Measurements from ENCODE around the gene ATP6V0A4.

Gene ATP6V0A4

GRCh38 chr7:138662076-138662990 is 135.7 kb downstream of the ATP6V0A4 start:
- no peaks in the 10 kb centered on the region for H3K36me3 ChIP-seq
- no peak for TF ChIP-seq CTCF (IDR thresholded peaks at IDR 0.05; ENCODE audit: low read depth, low read length)
- no peak overlapping the region for H3K4me3 ChIP-seq (ENCODE audit: low read depth, low read length)
- peaks cover 19% of the 10 kb centered on the region for H3K4me1 ChIP-seq
- DNase-seq: peak; percentile 21
- no peaks in the 10 kb centered on the region for H3K27me3 ChIP-seq
- no peaks in the 10 kb centered on the region for H3K9me3 ChIP-seq

GRCh38 chr7:138661069-138661635 is 136.8 kb downstream of the ATP6V0A4 start:
- H3K9me3 ChIP-seq: no peaks in the 10 kb centered on the region
- DNase-seq: no peak
- H3K4me3 ChIP-seq (ENCODE audit: low read depth, low read length): no peak overlapping the region
- no peaks in the 10 kb centered on the region for H3K27me3 ChIP-seq
- peaks cover 19% of the 10 kb centered on the region for H3K4me1 ChIP-seq
- TF ChIP-seq CTCF (IDR thresholded peaks at IDR 0.05; ENCODE audit: low read depth, low read length): no peak
- H3K36me3 ChIP-seq: no peaks in the 10 kb centered on the region

GRCh38 chr7:138658889-138659288 is 139.1 kb downstream of the ATP6V0A4 start:
- Histone ChIP-seq H3K4me1 (peaks cover 14% of the 10 kb centered on the region), H3K9me3 (no peaks in the 10 kb centered on the region; the same call in 1 of the 2 replicates), H3K36me3 (no peaks in the 10 kb centered on the region), H3K27me3 (no peaks in the 10 kb centered on the region), H3K4me3 (ENCODE audit: low read depth, low read length) (no peak overlapping the region)
- no peak for DNase-seq
- no peak for TF ChIP-seq CTCF (IDR thresholded peaks at IDR 0.05; ENCODE audit: low read depth, low read length)

GRCh38 chr7:138657854-138658386 is 140.1 kb downstream of the ATP6V0A4 start:
- Histone ChIP-seq H3K9me3 (no peaks in the 10 kb centered on the region; the same call in 1 of the 2 replicates), H3K27me3 (no peaks in the 10 kb centered on the region), H3K4me1 (peaks cover 12% of the 10 kb centered on the region), H3K36me3 (no peaks in the 10 kb centered on the region), H3K4me3 (ENCODE audit: low read depth, low read length) (no peak overlapping the region)
- no peak for DNase-seq
- no peak for TF ChIP-seq CTCF (IDR thresholded peaks at IDR 0.05; ENCODE audit: low read depth, low read length)

GRCh38 chr7:138656952-138657351 is 141.0 kb downstream of the ATP6V0A4 start:
- Histone ChIP-seq H3K4me3 (ENCODE audit: low read depth, low read length) (no peak overlapping the region), H3K4me1 (peaks cover 2% of the 10 kb centered on the region), H3K36me3 (no peaks in the 10 kb centered on the region), H3K9me3 (no peaks in the 10 kb centered on the region; the same call in 1 of the 2 replicates), H3K27me3 (no peaks in the 10 kb centered on the region)
- no peak for TF ChIP-seq CTCF (IDR thresholded peaks at IDR 0.05; ENCODE audit: low read depth, low read length)
- DNase-seq: no peak

Data from BE2C (cell line).